Epithelial cell of proximal tubule (primary cell): ENCODE measurements around the gene EIF3K. TPM values are rescaled to one million over a fixed set of nuclear protein-coding genes. Genes with fewer than 3 reads are reported as not detected.

Experiments
- DNase-seq: peaks from one replicate; pipeline ENCODE4 v3.0.0-alpha.2; 2011; ENCODE audit warnings: low read depth
- H3K4me3 ChIP-seq: 2 replicates; pipeline ENCODE4 v1.5.1; 2011; ENCODE audit warnings: low read depth, mild to moderate bottlenecking, low read length
- total RNA-seq: library from RNA; depleted of rRNA; stranded (reverse); fragments of >200 nt; gene quantifications from 2 replicates; pipeline ENCODE4 v1.2.3, GENCODE V29; 2015
- TF ChIP-seq, protein P1 (sequence below): conservative IDR thresholded peaks from 2 replicates; pipeline ENCODE4 v1.5.1; 2012; ENCODE audit warnings: low read depth, mild to moderate bottlenecking, low read length

Gene EIF3K
- total RNA-seq, 1 donor from 2014 or later = 564 TPM

DNA sequence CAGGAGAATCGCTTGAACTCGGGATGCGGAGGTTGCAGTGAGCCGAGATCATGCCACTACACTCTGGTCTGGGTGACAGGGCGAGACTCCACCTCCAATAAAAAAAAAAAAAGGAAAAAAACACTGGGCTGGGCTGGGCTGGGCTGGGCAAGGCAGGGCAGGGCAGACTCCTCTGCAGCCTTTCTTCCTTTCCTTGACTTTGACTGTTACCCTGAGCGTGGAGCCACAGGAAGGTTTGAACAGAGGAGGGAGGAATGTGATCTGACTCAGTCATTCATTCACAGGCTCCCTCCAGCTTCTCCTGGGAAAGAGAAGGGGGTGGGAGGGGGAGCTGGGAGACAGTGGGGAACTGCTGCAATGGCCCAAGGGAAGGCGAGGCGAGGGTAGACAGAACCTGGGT, 25.7 kb downstream of the EIF3K start:
- TF ChIP-seq, protein P1, sequence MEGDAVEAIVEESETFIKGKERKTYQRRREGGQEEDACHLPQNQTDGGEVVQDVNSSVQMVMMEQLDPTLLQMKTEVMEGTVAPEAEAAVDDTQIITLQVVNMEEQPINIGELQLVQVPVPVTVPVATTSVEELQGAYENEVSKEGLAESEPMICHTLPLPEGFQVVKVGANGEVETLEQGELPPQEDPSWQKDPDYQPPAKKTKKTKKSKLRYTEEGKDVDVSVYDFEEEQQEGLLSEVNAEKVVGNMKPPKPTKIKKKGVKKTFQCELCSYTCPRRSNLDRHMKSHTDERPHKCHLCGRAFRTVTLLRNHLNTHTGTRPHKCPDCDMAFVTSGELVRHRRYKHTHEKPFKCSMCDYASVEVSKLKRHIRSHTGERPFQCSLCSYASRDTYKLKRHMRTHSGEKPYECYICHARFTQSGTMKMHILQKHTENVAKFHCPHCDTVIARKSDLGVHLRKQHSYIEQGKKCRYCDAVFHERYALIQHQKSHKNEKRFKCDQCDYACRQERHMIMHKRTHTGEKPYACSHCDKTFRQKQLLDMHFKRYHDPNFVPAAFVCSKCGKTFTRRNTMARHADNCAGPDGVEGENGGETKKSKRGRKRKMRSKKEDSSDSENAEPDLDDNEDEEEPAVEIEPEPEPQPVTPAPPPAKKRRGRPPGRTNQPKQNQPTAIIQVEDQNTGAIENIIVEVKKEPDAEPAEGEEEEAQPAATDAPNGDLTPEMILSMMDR = no peak
- DNase-seq = no peak

GRCh38 chr19:38647368-38647965, 28.5 kb downstream of the EIF3K start, which contains the start of gene ACTN4:
Gene ACTN4 (plus strand): TSS chr19:38647649. CDS start chr19:38647746, 97 bp downstream.
- TF ChIP-seq, protein P1 = no peak
- no peak for DNase-seq
- peak within 1 kb of the TSS; percentile 89 for H3K4me3 ChIP-seq

More for the DNA sequence above, 25.7 kb downstream of the EIF3K start:
- H3K4me3 ChIP-seq = no peak overlapping the region

- DNase-seq = no peak
- TF ChIP-seq, protein P1 = no peak
- H3K4me3 ChIP-seq = peak overlapping the region; percentile 89
These were observed 29.2 kb downstream of the EIF3K start for GRCh38 chr19:38647966-38648768.

DNA sequence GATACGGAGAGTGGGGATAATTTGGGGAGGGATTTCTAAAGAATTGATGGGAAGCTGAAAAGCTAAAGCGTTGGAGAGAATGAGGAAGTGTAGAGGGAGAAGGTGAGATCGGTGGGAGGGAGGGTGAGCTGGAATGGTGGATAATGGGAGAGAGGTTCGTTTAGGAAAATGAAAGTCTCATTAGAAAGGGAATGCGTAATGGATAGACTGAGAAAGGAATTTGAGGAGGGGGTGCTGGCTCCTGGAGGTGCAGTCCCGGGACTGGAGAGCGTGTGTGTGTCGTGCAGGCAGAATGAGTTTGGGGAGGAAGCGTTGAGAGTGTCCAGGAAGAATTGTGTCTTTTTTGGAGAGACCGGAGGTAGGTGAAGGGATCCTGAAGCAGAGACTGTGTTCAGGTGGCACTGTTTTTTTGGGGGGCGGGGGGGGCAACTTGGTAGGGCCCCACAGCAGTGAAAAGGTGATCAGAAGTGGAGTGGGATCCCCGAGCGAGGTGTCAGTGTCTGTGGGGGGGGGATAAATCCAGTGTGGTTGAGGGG, 29.8 kb downstream of the EIF3K start:
- no peak for DNase-seq
- TF ChIP-seq, protein P1 = no peak

GRCh38 chr19:38649305-38650171, 30.6 kb downstream of the EIF3K start:
- peak overlapping the region; percentile 89 for H3K4me3 ChIP-seq
- DNase-seq = no peak
- TF ChIP-seq, protein P1 = no peak

More for the DNA sequence above, 29.8 kb downstream of the EIF3K start:
- peak overlapping the region; percentile 89 for H3K4me3 ChIP-seq

DNA sequence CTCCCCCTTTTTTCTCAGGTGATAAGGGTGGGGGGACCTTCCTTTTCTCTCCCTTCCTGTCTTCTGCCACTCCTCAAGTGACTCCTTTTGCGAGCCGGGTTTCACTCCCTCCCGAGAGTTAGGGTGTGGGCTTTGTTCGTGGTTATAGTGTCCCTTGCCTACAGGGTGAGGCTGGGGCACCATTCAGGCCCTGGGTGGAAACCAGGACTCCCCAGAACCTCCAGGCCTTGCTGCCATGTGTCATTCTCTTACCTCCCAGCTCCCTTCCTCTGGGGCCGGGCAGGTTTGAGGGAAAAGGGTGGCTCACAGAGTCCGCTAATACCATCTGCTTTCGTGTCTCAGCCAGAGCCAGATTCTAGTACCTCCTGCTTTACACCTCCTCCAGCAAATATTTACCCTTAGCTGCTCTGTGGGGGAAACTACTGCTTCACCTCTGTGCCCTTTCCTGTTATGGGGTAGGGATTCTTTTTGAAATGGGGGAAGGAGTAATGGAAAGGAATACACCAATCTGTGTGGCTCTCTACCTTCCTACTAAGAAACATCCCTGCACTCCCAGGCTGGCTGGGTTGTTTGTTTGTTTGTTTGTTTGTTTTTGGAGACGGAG, 31.3 kb downstream of the EIF3K start:
- DNase-seq = no peak
- TF ChIP-seq, protein P1 = no peak

More for the DNA sequence above, 31.3 kb downstream of the EIF3K start:
- peak overlapping the region; percentile 89 for H3K4me3 ChIP-seq
